ENCODE measurements around the gene TMEM181.

TMEM181 gene

DNA sequence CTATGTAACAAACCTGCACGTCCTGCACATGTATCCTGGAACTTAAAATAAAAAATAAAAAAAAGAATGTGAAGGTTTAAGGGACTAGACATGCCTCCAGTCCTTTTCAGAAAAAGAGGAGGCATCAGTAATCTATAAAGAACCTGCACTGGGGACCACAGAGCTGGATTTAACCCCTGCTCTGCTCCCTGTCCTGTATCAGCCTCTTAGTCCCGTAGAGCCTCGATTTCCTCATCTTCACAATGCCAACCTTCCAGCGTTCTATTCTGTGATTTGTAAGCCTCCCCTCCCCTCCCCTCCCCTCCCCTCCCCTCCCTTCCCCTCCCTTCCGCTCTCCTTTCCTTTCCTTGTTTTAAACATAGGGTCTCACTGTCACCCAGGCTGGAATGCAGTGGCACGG, 31.1 kb upstream of the TMEM181 start:
- no peak for DNase-seq (ENCODE audit: low read depth, low spot score)
- H3K4me3 ChIP-seq (ENCODE audit: insufficient read length, low read depth), result no peak overlapping the region
- no peaks in the 10 kb centered on the region for H3K4me1 ChIP-seq (ENCODE audit: insufficient read depth, insufficient read length)
- no peaks in the 10 kb centered on the region for H3K27me3 ChIP-seq (ENCODE audit: insufficient read depth, insufficient read length)
- no peak overlapping the region for H3K9ac ChIP-seq (ENCODE audit: insufficient read length, low read depth)
- TF ChIP-seq ZNF274 (IDR thresholded peaks at IDR 0.05; ENCODE audit: low read depth, low read length), result no peak
- no peak for TF ChIP-seq YY1 (IDR thresholded peaks at IDR 0.05; ENCODE audit: insufficient read depth, insufficient read length)
- TF ChIP-seq SUZ12 (IDR thresholded peaks at IDR 0.05; ENCODE audit: extremely low read depth, insufficient read depth, insufficient read length), result no peak
- no peaks in the 10 kb centered on the region for H3K36me3 ChIP-seq (ENCODE audit: insufficient read depth, insufficient read length, low read length)
- no peaks in the 10 kb centered on the region for H3K9me3 ChIP-seq (ENCODE audit: insufficient read depth, low read length)

GRCh38 chr6:158529629-158530028, 30.3 kb upstream of the TMEM181 start:
- Histone ChIP-seq H3K4me3 (ENCODE audit: insufficient read length, low read depth) (no peak overlapping the region), H3K4me1 (ENCODE audit: insufficient read depth, insufficient read length) (no peaks in the 10 kb centered on the region), H3K9ac (ENCODE audit: insufficient read length, low read depth) (no peak overlapping the region), H3K36me3 (ENCODE audit: insufficient read depth, insufficient read length, low read length) (no peaks in the 10 kb centered on the region), H3K27me3 (ENCODE audit: insufficient read depth, insufficient read length) (no peaks in the 10 kb centered on the region), H3K9me3 (ENCODE audit: insufficient read depth, low read length) (no peaks in the 10 kb centered on the region)
- TF ChIP-seq YY1 (IDR thresholded peaks at IDR 0.05; ENCODE audit: insufficient read depth, insufficient read length) (no peak), ZNF274 (IDR thresholded peaks at IDR 0.05; ENCODE audit: low read depth, low read length) (no peak), SUZ12 (IDR thresholded peaks at IDR 0.05; ENCODE audit: extremely low read depth, insufficient read depth, insufficient read length) (no peak)
- DNase-seq (ENCODE audit: low read depth, low spot score), result no peak

- TF ChIP-seq SUZ12 (IDR thresholded peaks at IDR 0.05; ENCODE audit: extremely low read depth, insufficient read depth, insufficient read length), result no peak
- no peak for TF ChIP-seq YY1 (IDR thresholded peaks at IDR 0.05; ENCODE audit: insufficient read depth, insufficient read length)
- no peak for TF ChIP-seq ZNF274 (IDR thresholded peaks at IDR 0.05; ENCODE audit: low read depth, low read length)
- H3K9me3 ChIP-seq (ENCODE audit: insufficient read depth, low read length), result no peaks in the 10 kb centered on the region
- H3K4me3 ChIP-seq (ENCODE audit: insufficient read length, low read depth), result no peak overlapping the region
- no peaks in the 10 kb centered on the region for H3K4me1 ChIP-seq (ENCODE audit: insufficient read depth, insufficient read length)
- H3K36me3 ChIP-seq (ENCODE audit: insufficient read depth, insufficient read length, low read length), result no peaks in the 10 kb centered on the region
- DNase-seq (ENCODE audit: low read depth, low spot score), result no peak
- H3K27me3 ChIP-seq (ENCODE audit: insufficient read depth, insufficient read length), result peaks cover 6% of the 10 kb centered on the region
- H3K9ac ChIP-seq (ENCODE audit: insufficient read length, low read depth), result no peak overlapping the region
These were observed 28.3 kb upstream of the TMEM181 start for GRCh38 chr6:158531566-158531965.

DNA sequence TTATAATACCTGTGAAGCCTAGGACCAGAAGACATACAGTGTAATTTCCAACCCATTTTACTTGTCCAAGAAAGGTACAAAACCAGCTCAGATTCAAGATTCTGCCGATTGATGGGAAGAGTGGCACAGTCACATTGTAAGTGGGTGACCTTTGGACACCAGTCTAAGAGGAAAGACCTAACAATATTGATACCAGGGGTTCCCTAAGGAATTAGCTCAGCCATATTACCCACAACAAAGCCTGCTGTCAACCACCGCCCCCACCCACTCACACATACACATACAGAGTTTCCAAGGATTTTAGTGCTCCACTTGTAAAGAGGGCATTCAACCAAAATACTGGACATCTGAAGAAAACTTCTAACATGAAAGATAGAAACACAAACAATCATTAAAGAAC, 27.9 kb upstream of the TMEM181 start:
- no peak for TF ChIP-seq YY1 (IDR thresholded peaks at IDR 0.05; ENCODE audit: insufficient read depth, insufficient read length)
- no peak for TF ChIP-seq ZNF274 (IDR thresholded peaks at IDR 0.05; ENCODE audit: low read depth, low read length)
- TF ChIP-seq SUZ12 (IDR thresholded peaks at IDR 0.05; ENCODE audit: extremely low read depth, insufficient read depth, insufficient read length), result no peak
- H3K36me3 ChIP-seq (ENCODE audit: insufficient read depth, insufficient read length, low read length), result no peaks in the 10 kb centered on the region

GRCh38 chr6:158536084-158536890, 23.6 kb upstream of the TMEM181 start:
- H3K27me3 ChIP-seq (ENCODE audit: insufficient read depth, insufficient read length), result peaks cover 6% of the 10 kb centered on the region
- H3K9ac ChIP-seq (ENCODE audit: insufficient read length, low read depth), result peak overlapping the region; percentile 79
- no peak for TF ChIP-seq YY1 (IDR thresholded peaks at IDR 0.05; ENCODE audit: insufficient read depth, insufficient read length)
- no peak for TF ChIP-seq ZNF274 (IDR thresholded peaks at IDR 0.05; ENCODE audit: low read depth, low read length)
- no peak for TF ChIP-seq SUZ12 (IDR thresholded peaks at IDR 0.05; ENCODE audit: extremely low read depth, insufficient read depth, insufficient read length)
- H3K36me3 ChIP-seq (ENCODE audit: insufficient read depth, insufficient read length, low read length), result no peaks in the 10 kb centered on the region
- H3K4me1 ChIP-seq (ENCODE audit: insufficient read depth, insufficient read length), result no peaks in the 10 kb centered on the region
- no peaks in the 10 kb centered on the region for H3K9me3 ChIP-seq (ENCODE audit: insufficient read depth, low read length)
- peak; percentile 71 for DNase-seq (ENCODE audit: low read depth, low spot score)
- H3K4me3 ChIP-seq (ENCODE audit: insufficient read length, low read depth), result peak overlapping the region; percentile 71

More for the DNA sequence above, 27.9 kb upstream of the TMEM181 start:
- H3K9ac ChIP-seq (ENCODE audit: insufficient read length, low read depth), result no peak overlapping the region
- no peak for DNase-seq (ENCODE audit: low read depth, low spot score)
- H3K4me3 ChIP-seq (ENCODE audit: insufficient read length, low read depth), result no peak overlapping the region
- peaks cover 6% of the 10 kb centered on the region for H3K27me3 ChIP-seq (ENCODE audit: insufficient read depth, insufficient read length)
- no peaks in the 10 kb centered on the region for H3K9me3 ChIP-seq (ENCODE audit: insufficient read depth, low read length)
- no peaks in the 10 kb centered on the region for H3K4me1 ChIP-seq (ENCODE audit: insufficient read depth, insufficient read length)

- Histone ChIP-seq H3K4me1 (ENCODE audit: insufficient read depth, insufficient read length) (no peaks in the 10 kb centered on the region), H3K4me3 (ENCODE audit: insufficient read length, low read depth) (peak overlapping the region; percentile 71), H3K36me3 (ENCODE audit: insufficient read depth, insufficient read length, low read length) (no peaks in the 10 kb centered on the region), H3K9me3 (ENCODE audit: insufficient read depth, low read length) (no peaks in the 10 kb centered on the region), H3K9ac (ENCODE audit: insufficient read length, low read depth) (peak overlapping the region; percentile 79), H3K27me3 (ENCODE audit: insufficient read depth, insufficient read length) (peaks cover 6% of the 10 kb centered on the region)
- TF ChIP-seq YY1 (IDR thresholded peaks at IDR 0.05; ENCODE audit: insufficient read depth, insufficient read length) (no peak), ZNF274 (IDR thresholded peaks at IDR 0.05; ENCODE audit: low read depth, low read length) (no peak), SUZ12 (IDR thresholded peaks at IDR 0.05; ENCODE audit: extremely low read depth, insufficient read depth, insufficient read length) (no peak)
- DNase-seq (ENCODE audit: low read depth, low spot score), result no peak
These were observed 22.7 kb upstream of the TMEM181 start for GRCh38 chr6:158536891-158537798.

DNA sequence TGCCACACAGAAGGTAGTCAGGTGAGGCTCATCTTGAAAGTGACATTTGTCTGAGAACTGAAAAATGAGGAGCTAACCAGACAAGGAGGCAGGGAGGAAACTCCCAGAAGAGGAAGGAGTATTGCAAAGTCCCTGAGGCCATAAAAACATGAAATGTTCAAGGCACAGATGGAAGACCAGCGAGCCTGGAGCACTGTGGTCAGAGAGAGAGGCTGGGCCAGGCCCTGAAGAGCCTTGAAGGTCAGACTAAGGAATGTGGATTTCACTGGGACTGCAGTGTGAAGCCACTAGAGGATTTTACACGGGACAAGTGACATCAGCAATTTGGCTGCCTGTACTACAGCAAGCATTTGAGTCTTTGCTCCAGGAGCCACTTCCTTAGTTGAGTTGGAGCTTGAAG, 21.1 kb upstream of the TMEM181 start:
- Histone ChIP-seq H3K4me1 (ENCODE audit: insufficient read depth, insufficient read length) (no peaks in the 10 kb centered on the region), H3K36me3 (ENCODE audit: insufficient read depth, insufficient read length, low read length) (no peaks in the 10 kb centered on the region), H3K27me3 (ENCODE audit: insufficient read depth, insufficient read length) (peaks cover 6% of the 10 kb centered on the region), H3K4me3 (ENCODE audit: insufficient read length, low read depth) (no peak overlapping the region), H3K9ac (ENCODE audit: insufficient read length, low read depth) (peak overlapping the region; percentile 18), H3K9me3 (ENCODE audit: insufficient read depth, low read length) (no peaks in the 10 kb centered on the region)
- DNase-seq (ENCODE audit: low read depth, low spot score), result no peak
- TF ChIP-seq ZNF274 (IDR thresholded peaks at IDR 0.05; ENCODE audit: low read depth, low read length) (no peak), YY1 (IDR thresholded peaks at IDR 0.05; ENCODE audit: insufficient read depth, insufficient read length) (no peak), SUZ12 (IDR thresholded peaks at IDR 0.05; ENCODE audit: extremely low read depth, insufficient read depth, insufficient read length) (no peak)

All from NT2/D1 (cell line).